ENCODE measurements around the gene TSR3. TPM values are rescaled to one million over a fixed set of nuclear protein-coding genes. Genes with fewer than 3 reads are reported as not detected.

The TSR3 gene
- total RNA-seq, 1 donor from 2014 or later = 143 TPM

DNA sequence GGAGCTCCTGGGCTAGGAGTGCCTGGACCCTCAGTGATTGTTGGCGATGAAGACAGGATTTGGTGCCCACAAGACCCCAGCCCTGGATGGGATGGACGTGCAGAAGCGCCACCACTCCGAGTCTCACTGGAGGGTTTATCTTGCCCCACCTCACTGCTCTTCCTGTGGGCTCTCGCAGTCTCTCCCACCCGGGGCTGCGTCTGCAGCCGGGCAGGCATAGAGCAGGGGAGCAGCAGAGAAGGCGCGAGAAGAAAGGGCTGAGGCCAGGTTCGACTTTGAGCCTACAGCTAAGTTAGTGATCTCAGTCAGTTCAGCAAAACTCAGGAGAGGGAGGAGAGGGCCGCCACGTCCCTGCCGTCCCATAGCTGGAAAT, 35.7 kb downstream of the TSR3 start:
- Histone ChIP-seq H3K9me3 (no peaks in the 10 kb centered on the region), H3K27me3 (no peaks in the 10 kb centered on the region), H3K36me3 (peaks cover 76 to 81% of the 10 kb centered on the region in 2 donors), H3K27ac (no peak overlapping the region), H3K4me3 (no peak overlapping the region), H3K4me1 (peaks cover 14 to 19% of the 10 kb centered on the region in 2 donors)
- TF ChIP-seq CTCF (IDR thresholded peaks at IDR 0.05) = no peak
- intact Hi-C loops (cut with DNase I) = no loop called here
- no peak for DNase-seq (ENCODE audit: low spot score in 2 of 2)

GRCh38 chr16:1315081-1316032, 36.3 kb downstream of the TSR3 start:
- peaks cover 69 to 75% of the 10 kb centered on the region in 2 donors for H3K36me3 ChIP-seq
- DNase-seq (ENCODE audit: low spot score in 2 of 2) = no peak
- H3K4me1 ChIP-seq = peaks cover 20 to 25% of the 10 kb centered on the region in 2 donors
- H3K27ac ChIP-seq = no peak overlapping the region
- H3K4me3 ChIP-seq = no peak overlapping the region
- H3K27me3 ChIP-seq = no peaks in the 10 kb centered on the region
- TF ChIP-seq CTCF (IDR thresholded peaks at IDR 0.05) = no peak
- H3K9me3 ChIP-seq = no peaks in the 10 kb centered on the region
- intact Hi-C loops (cut with DNase I) = no loop called here

DNA sequence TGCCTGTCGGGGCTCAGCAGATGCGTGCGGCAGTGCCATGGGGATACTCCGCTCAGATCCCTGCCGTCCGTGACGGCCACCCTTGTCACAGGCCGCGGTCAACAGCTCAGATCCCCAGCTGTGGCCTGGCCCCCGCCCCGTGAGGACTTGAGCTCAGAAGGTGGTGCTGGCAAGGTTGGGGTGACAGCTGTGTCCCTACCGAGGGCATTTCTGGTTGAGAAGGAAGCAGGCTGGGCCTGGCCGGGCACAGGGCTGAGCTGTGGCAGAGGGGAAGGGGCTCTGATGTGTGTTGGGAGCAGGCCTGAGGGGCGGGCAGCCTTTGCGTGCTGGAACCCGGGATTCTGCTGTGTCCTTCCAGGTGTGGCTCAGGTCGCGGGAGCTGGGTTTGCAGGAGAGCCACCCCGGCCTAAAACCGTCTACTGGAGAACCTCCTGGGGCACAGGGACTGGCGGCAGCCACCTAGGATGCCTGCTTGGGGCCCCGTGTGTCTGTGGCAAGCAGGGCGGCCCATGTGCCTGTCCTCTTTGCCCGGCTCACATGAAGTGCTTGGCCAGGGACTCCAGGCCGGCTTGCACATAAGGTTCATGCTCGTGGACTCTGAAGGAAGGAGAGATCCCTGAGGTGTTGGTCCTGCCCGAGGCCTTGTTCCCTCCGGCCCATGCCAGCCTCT, 37.1 kb downstream of the TSR3 start:
- H3K27ac ChIP-seq = no peak overlapping the region
- H3K4me1 ChIP-seq = peaks cover 21 to 25% of the 10 kb centered on the region in 2 donors
- no peaks in the 10 kb centered on the region for H3K9me3 ChIP-seq
- peaks cover 61 to 66% of the 10 kb centered on the region in 2 donors for H3K36me3 ChIP-seq
- H3K27me3 ChIP-seq = no peaks in the 10 kb centered on the region
- no peak for TF ChIP-seq CTCF (IDR thresholded peaks at IDR 0.05)
- H3K4me3 ChIP-seq = no peak overlapping the region
- intact Hi-C loops (cut with DNase I) = loop anchor here (5.0 kb wide), 2 partner anchors 93 to 1218 kb away; partner anchors contain the start of gene CEMP1
- DNase-seq (ENCODE audit: low spot score in 2 of 2) = no peak

DNA sequence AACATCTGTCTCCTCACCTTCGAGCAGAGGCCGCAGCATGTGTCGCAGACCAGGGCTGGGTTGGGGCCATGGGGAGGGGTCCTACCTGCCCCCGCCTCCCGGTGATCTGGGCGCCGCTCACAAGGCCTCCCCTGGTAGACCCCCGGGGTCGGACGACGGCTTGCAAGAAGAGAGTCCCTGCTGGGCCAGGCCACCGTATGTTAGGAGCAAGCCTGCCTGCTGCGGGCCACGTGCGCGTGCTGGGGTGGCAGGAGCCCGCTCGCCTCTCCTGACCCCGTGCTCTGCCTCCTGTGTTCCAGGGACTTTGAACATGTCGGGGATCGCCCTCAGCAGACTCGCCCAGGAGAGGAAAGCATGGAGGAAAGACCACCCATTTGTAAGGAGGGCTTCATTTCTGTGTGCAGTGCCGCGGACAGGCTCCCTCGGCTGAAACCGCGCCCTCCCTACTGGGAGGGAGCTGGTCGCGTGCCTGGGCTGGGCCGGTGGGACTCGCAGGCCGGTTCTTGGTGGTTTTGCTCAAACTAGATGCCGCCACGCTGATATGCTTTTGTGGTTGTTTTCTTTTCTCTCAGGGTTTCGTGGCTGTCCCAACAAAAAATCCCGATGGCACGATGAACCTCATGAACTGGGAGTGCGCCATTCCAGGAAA, 37.8 kb downstream of the TSR3 start:
- Histone ChIP-seq H3K4me3 (no peak overlapping the region), H3K27me3 (no peaks in the 10 kb centered on the region), H3K36me3 (peaks cover 54 to 59% of the 10 kb centered on the region in 2 donors), H3K27ac (no peak overlapping the region), H3K4me1 (peaks cover 21 to 25% of the 10 kb centered on the region in 2 donors), H3K9me3 (no peaks in the 10 kb centered on the region)
- no peak for TF ChIP-seq CTCF (IDR thresholded peaks at IDR 0.05)
- intact Hi-C loops (cut with DNase I) = loop anchor here (5.0 kb wide), 2 partner anchors 93 to 1218 kb away; partner anchors contain the start of gene CEMP1
- no peak for DNase-seq (ENCODE audit: low spot score in 2 of 2)

- no peak for DNase-seq (ENCODE audit: low spot score in 2 of 2)
- no peak overlapping the region for H3K27ac ChIP-seq
- no peak for TF ChIP-seq CTCF (IDR thresholded peaks at IDR 0.05)
- intact Hi-C loops (cut with DNase I) = loop anchor here (5.0 kb wide), 2 partner anchors 94 to 1219 kb away; partner anchors contain the start of gene CEMP1
- H3K4me3 ChIP-seq = no peak overlapping the region
- H3K36me3 ChIP-seq = peaks cover 45 to 50% of the 10 kb centered on the region in 2 donors
- no peaks in the 10 kb centered on the region for H3K9me3 ChIP-seq
- H3K4me1 ChIP-seq = peaks cover 21 to 25% of the 10 kb centered on the region in 2 donors
- H3K27me3 ChIP-seq = no peaks in the 10 kb centered on the region
Measured at GRCh38 chr16:1312903-1313302, 38.8 kb downstream of the TSR3 start.

Measured in ascending aorta (tissue), 2 donors.